Trophoblast cell (in vitro differentiated cells and primary cell): ENCODE data around the gene ASB6.
A peak's percentile ranks its signal among the peaks of the same experiment; 100 is the strongest.

Source experiments
- DNase-seq, 2 donors: peaks; one replicate each; pipeline ENCODE4 v3.0.0-alpha.2; 2016
- H2AFZ ChIP-seq: 2 replicates; pipeline ENCODE4 v1.6.1; 2013; ENCODE audit warnings: low read length, moderate library complexity, mild to moderate bottlenecking; ENCODE audit not compliant: insufficient read depth, poor library complexity
- H2AK5ac ChIP-seq: 2 replicates; pipeline ENCODE4 v1.6.1; 2013; ENCODE audit warnings: mild to moderate bottlenecking, low read length
- H2BK120ac ChIP-seq: 2 replicates; pipeline ENCODE4 v1.6.1; 2013; ENCODE audit warnings: low read length, mild to moderate bottlenecking, moderate library complexity; ENCODE audit not compliant: insufficient read depth, poor library complexity
- H2BK12ac ChIP-seq: 2 replicates; pipeline ENCODE4 v1.6.1; 2013; ENCODE audit warnings: mild to moderate bottlenecking, low read length, moderate library complexity
- H2BK5ac ChIP-seq: 2 replicates; pipeline ENCODE4 v1.6.1; 2013; ENCODE audit warnings: low read length, low read depth, moderate library complexity, mild to moderate bottlenecking; ENCODE audit not compliant: poor library complexity
- H3K14ac ChIP-seq: 2 replicates; pipeline ENCODE4 v1.6.1; 2013; ENCODE audit warnings: mild to moderate bottlenecking, low read length
- H3K18ac ChIP-seq: 2 replicates; pipeline ENCODE4 v1.6.1; 2013; ENCODE audit warnings: mild to moderate bottlenecking, low read length
- H3K23ac ChIP-seq: 2 replicates; pipeline ENCODE4 v1.6.1; 2013; ENCODE audit warnings: low read length
- H3K27ac ChIP-seq: 2 replicates; pipeline ENCODE4 v1.5.1; 2013; ENCODE audit warnings: low read depth, mild to moderate bottlenecking, inconsistent platforms, low read length, moderate library complexity
- H3K27me3 ChIP-seq: 2 replicates; pipeline ENCODE4 v1.6.1; 2013; ENCODE audit warnings: inconsistent platforms, mild to moderate bottlenecking, low read length, moderate library complexity; ENCODE audit not compliant: insufficient read depth
- H3K36me3 ChIP-seq, 2 experiments: 1 replicate in 1 of 2; 2 replicates in 1 of 2; pipeline ENCODE4 v1.6.1; 2013; ENCODE audit warnings: low read length in 2 of 2, mild to moderate bottlenecking in 2 of 2, moderate library complexity in 1 of 2; ENCODE audit not compliant: insufficient read depth in 2 of 2, control insufficient read depth in 1 of 2
- H3K4ac ChIP-seq: 2 replicates; pipeline ENCODE4 v1.6.1; 2013; ENCODE audit warnings: low read depth, mild to moderate bottlenecking, low read length, moderate library complexity
- H3K4me1 ChIP-seq, 2 experiments: 1 replicate in 1 of 2; 2 replicates in 1 of 2; pipeline ENCODE4 v1.6.1; 2013; ENCODE audit warnings: low read length in 2 of 2, mild to moderate bottlenecking in 2 of 2, moderate library complexity in 1 of 2; ENCODE audit not compliant: insufficient read depth in 2 of 2, control insufficient read depth in 1 of 2
- H3K4me2 ChIP-seq: 2 replicates; pipeline ENCODE4 v1.6.1; 2013; ENCODE audit warnings: inconsistent platforms, mild to moderate bottlenecking, low read length, moderate library complexity
- H3K4me3 ChIP-seq: 2 replicates; pipeline ENCODE4 v1.5.1; 2013; ENCODE audit warnings: mild to moderate bottlenecking, low read depth, low read length, inconsistent platforms
- H3K79me1 ChIP-seq: one replicate; pipeline ENCODE4 v1.6.1; 2013; ENCODE audit warnings: low read length
- H3K79me2 ChIP-seq: 2 replicates; pipeline ENCODE4 v1.6.1; 2013; ENCODE audit warnings: low read length, mild to moderate bottlenecking; ENCODE audit not compliant: control insufficient read depth, insufficient read depth, poor library complexity
- H3K9ac ChIP-seq: 2 replicates; pipeline ENCODE4 v1.6.1; 2013; ENCODE audit warnings: mild to moderate bottlenecking, low read length
- H3K9me3 ChIP-seq: 2 replicates; pipeline ENCODE4 v1.6.1; 2013; ENCODE audit warnings: low read depth, mild to moderate bottlenecking, control low read depth, inconsistent platforms, low read length; ENCODE audit not compliant: insufficient read depth
- H4K12ac ChIP-seq: 2 replicates; pipeline ENCODE4 v1.6.1; 2013; ENCODE audit warnings: low read depth, mild to moderate bottlenecking, low read length, moderate library complexity
- H4K8ac ChIP-seq: 2 replicates; pipeline ENCODE4 v1.6.1; 2013; ENCODE audit warnings: low read depth, mild to moderate bottlenecking, low read length, moderate library complexity
- H4K91ac ChIP-seq: one replicate; pipeline ENCODE4 v1.6.1; 2013; ENCODE audit warnings: low read depth, mild to moderate bottlenecking, low read length, moderate library complexity
- WGBS: extraction: QIAGEN DNeasy Blood & Tissue Kit; methylation state at CpG from one replicate; pipeline ENCODE4 v1.1.7; 2013; ENCODE audit warnings: missing lambda C conversion rate; ENCODE audit not compliant: insufficient read length, insufficient coverage; ENCODE audit errors: extremely low coverage; 5-methylcytosine and 5-hydroxymethylcytosine counted together

ASB6 gene

DNA sequence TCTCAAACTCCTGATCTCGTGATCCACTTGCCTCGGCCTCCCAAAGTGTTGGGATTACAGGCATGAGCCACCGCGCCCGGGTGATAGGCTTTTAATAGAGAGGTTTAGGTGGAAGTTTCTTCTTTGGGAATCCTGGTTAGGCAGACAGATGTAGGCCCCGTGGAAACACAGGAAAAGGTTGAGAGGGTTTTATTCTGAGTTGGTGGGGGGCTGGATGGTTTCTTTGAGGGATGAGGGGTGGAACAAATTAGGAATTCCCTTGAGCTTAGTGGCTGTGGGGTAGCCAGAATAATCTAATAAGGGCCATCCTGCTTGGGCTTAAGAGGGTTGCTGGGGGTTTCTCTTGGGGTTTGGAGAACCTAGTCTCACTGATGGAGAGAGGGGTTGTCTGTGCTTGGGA lies 51.5 kb downstream of the ASB6 start:
- no peak overlapping the region for H2AFZ ChIP-seq
- no peak overlapping the region for H3K4me2 ChIP-seq
- H2BK120ac ChIP-seq = no peak overlapping the region
- no peak overlapping the region for H4K91ac ChIP-seq
- no peak for DNase-seq
- H3K9me3 ChIP-seq = no peaks in the 10 kb centered on the region
- H3K27me3 ChIP-seq = no peaks in the 10 kb centered on the region
- no peak overlapping the region for H2BK5ac ChIP-seq
- H3K4me3 ChIP-seq = no peak overlapping the region
- H4K12ac ChIP-seq = no peak overlapping the region
- peaks cover 3 to 9% of the 10 kb centered on the region in 2 experiments for H3K4me1 ChIP-seq
- no peak overlapping the region for H2BK12ac ChIP-seq
- no peak overlapping the region for H3K9ac ChIP-seq
- no peak overlapping the region for H3K23ac ChIP-seq
- peaks cover 2% of the 10 kb centered on the region for H3K79me1 ChIP-seq
- no peak overlapping the region for H3K4ac ChIP-seq
- H3K36me3 ChIP-seq = no peaks in the 10 kb centered on the region
- WGBS = no CpG with 5 or more reads among the region's 6 CpGs
- H3K14ac ChIP-seq = no peak overlapping the region
- no peak overlapping the region for H3K18ac ChIP-seq
- no peak overlapping the region for H4K8ac ChIP-seq
- H3K27ac ChIP-seq = no peak overlapping the region
- H2AK5ac ChIP-seq = no peak overlapping the region
- no peaks in the 10 kb centered on the region for H3K79me2 ChIP-seq

DNA sequence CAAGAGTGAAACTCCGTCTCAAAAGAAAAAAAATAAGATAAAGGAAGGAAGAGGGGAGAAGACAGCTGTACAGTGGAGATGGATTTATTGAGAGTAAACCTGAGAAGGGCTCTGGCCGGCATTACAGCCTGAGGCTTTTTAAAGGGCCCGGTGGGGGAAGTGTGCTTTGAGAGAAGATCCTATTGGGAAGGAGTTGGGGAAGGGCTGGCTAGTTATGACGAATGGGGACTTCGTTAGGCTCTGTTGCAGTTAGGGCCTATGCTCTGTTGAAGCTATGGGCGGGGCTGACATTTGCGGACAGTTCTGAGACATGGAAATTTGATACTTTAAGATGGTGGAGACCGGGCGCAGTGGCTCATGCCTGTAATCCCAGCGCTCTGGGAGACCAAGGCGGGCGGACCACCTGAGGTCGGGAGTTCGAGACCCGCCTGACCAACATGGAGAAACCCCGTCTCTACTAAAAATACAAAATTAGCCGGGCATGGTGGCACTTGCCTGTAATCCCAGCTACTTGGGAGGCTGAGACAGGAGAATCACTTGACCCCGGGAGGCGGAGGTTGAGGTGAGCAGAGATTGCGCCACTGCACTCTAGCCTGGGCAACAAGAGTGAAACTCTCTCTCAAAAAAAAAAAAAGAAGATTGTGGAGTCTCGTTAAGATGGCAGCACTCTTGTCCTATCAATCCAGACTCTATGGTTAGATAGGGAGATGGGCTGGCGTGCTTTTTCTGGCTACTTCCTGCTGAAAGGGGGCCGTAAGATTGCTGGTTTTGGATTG lies 54.3 kb downstream of the ASB6 start:
- Histone ChIP-seq H4K12ac (no peak overlapping the region), H3K79me2 (no peaks in the 10 kb centered on the region), H3K18ac (no peak overlapping the region), H3K4me3 (no peak overlapping the region), H2BK120ac (no peak overlapping the region), H3K23ac (no peak overlapping the region), H3K4me2 (no peak overlapping the region), H3K4me1 (peaks cover 0 to 7% of the 10 kb centered on the region in 2 experiments), H3K4ac (no peak overlapping the region), H3K36me3 (no peaks in the 10 kb centered on the region), H3K9ac (no peak overlapping the region), H2BK12ac (no peak overlapping the region), H2AK5ac (no peak overlapping the region), H4K8ac (no peak overlapping the region), H3K79me1 (no peaks in the 10 kb centered on the region), H3K9me3 (no peaks in the 10 kb centered on the region), H4K91ac (peak overlapping the region; percentile 16), H3K14ac (no peak overlapping the region), H2AFZ (no peak overlapping the region), H2BK5ac (no peak overlapping the region), H3K27me3 (no peaks in the 10 kb centered on the region), H3K27ac (no peak overlapping the region)
- WGBS = no CpG with 5 or more reads among the region's 23 CpGs
- DNase-seq = peak; percentile 59 to 64

DNA sequence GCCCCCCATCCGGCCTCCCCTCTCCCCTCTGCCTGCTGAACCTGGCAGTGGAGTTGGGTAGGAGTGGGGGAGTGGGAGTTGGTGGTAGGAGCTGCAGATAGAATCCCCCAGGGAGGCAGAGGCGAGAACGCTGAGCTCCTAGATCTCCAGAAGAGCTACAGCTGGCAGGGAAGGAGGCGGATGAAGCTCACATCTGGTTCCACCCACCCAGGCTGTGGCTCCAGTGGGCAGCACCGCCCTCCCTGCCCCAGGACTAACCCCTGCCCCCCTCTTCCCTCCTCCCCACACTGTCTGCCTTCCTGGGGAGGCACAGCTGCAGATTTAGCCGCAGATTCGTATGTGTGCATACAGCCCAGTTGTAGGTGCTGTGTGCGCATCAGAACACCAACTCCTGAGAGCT lies 55.3 kb downstream of the ASB6 start:
- Histone ChIP-seq H4K12ac (no peak overlapping the region), H2BK5ac (no peak overlapping the region), H3K23ac (no peak overlapping the region), H3K79me2 (no peaks in the 10 kb centered on the region), H4K91ac (no peak overlapping the region), H3K9me3 (no peaks in the 10 kb centered on the region), H3K14ac (no peak overlapping the region), H3K27me3 (no peaks in the 10 kb centered on the region), H3K18ac (no peak overlapping the region), H3K4me1 (peaks cover 0 to 7% of the 10 kb centered on the region in 2 experiments), H3K36me3 (no peaks in the 10 kb centered on the region), H3K4me2 (no peak overlapping the region), H3K27ac (no peak overlapping the region), H4K8ac (no peak overlapping the region), H2AFZ (no peak overlapping the region), H2BK120ac (no peak overlapping the region), H3K9ac (no peak overlapping the region), H3K4me3 (no peak overlapping the region), H3K79me1 (no peaks in the 10 kb centered on the region), H3K4ac (no peak overlapping the region), H2BK12ac (no peak overlapping the region), H2AK5ac (no peak overlapping the region)
- no peak for DNase-seq
- WGBS = no CpG with 5 or more reads among the region's 8 CpGs

DNA sequence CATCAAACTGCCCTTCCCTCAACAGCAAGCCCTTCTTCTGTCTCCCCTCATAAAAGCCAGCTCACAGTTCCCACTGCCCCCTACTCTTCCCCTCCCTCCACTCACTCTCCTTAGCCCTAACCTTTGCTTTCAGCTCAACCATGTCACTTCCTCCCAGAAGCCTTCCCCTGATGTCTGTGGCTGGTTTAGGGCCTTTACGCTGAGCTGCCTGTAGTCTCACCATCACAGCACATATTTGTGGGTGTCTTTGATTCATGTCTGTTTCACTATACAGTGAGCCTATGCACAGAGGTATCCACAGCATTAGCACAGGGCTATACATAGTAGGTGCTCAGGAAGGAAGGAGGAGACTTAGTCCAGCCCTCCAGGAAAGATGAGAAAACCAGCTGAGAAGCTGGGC lies 55.7 kb downstream of the ASB6 start:
- no peak overlapping the region for H2BK120ac ChIP-seq
- H3K18ac ChIP-seq = no peak overlapping the region
- H4K91ac ChIP-seq = no peak overlapping the region
- H3K14ac ChIP-seq = no peak overlapping the region
- no peaks in the 10 kb centered on the region for H3K79me1 ChIP-seq
- H4K12ac ChIP-seq = no peak overlapping the region
- no peak overlapping the region for H3K4ac ChIP-seq
- no peak for DNase-seq
- WGBS = no CpG with 5 or more reads among the region's 1 CpG
- H3K79me2 ChIP-seq = no peaks in the 10 kb centered on the region
- H2BK5ac ChIP-seq = no peak overlapping the region
- no peaks in the 10 kb centered on the region for H3K36me3 ChIP-seq
- no peaks in the 10 kb centered on the region for H3K9me3 ChIP-seq
- H2AFZ ChIP-seq = no peak overlapping the region
- H3K9ac ChIP-seq = no peak overlapping the region
- H3K4me1 ChIP-seq = peaks cover 0 to 7% of the 10 kb centered on the region in 2 experiments
- H2AK5ac ChIP-seq = no peak overlapping the region
- H3K27me3 ChIP-seq = no peaks in the 10 kb centered on the region
- no peak overlapping the region for H2BK12ac ChIP-seq
- H3K4me2 ChIP-seq = no peak overlapping the region
- H3K23ac ChIP-seq = no peak overlapping the region
- H3K27ac ChIP-seq = no peak overlapping the region
- H3K4me3 ChIP-seq = no peak overlapping the region
- no peak overlapping the region for H4K8ac ChIP-seq
